NCI-H446 (cell line): ENCODE results near the gene STKLD1.

Experiments
- DNase-seq, 2 experiments: peaks; one replicate each; lab custom pipeline; 2025; lab: John Stamatoyannopoulos, UW

Gene STKLD1

DNA sequence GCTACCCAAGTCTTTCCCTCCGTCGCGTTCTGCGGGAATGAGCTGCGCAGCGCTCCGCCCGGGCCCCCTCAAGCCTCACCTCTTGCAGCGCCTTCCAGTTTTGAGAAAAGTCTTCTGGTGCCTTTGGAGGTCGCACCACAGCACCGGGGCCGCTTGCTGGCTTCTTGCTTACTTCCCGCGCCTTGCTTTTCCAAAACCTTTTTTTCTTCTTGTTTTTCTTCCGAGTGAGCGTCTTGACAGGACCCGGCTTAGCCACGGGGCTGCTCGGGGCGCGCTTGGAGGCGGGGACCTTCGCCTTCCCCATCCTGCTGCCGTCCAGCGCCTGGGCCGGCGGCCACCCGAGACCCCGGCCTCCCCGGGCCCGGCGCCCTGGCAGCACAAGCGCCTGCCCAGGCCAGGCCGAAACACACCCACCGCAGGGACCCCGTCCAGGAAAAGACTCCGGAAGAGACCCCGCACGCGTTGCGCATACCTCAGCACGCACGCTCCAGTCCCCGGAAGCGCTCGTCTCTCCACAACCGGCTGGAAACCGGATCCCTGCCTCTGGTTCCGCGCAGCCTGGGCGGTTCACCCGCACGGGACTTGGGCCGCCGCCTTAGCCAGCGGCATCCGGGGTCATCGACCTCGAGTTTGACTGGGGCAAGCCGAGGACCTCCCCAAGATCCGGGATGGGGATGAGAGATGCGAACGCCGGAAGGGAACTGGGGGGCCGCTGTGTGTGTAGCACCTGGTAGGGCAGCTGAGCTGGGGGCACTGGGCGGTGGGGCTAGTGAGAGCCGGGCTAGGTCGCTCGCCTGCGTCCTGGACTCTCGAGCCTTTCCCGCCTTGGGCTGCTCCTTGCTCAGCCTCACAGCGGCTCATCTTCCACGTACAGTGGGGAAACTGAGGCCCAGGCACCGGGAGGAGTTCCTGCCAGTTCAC is 41.6 kb downstream of the STKLD1 start, which contains the start of gene REXO4:
REXO4 (minus strand) TSS at position 470 of the 921 bp plus-strand sequence; CDS start at position 304, 166 bp downstream.
- DNase-seq: peak; percentile 70 to 78

DNA sequence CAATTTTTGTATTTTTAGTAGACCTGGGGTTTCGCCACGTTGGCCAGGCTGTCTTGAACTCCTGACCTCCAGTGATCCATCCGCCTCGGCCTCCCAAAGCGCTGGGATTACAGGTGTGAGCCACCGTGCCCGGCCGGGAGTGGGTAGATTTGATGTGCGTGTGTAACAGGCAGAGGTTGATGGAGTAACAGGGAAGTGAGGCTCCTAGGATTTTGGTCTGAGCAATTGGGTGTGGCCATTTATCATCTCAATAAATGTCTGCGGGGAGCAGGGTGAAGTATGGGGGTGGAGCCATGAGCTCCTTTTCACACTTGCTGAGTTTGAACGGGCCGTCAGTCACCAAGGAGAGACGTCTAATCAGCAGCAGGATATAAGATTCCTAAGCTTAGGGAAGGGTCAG is 42.8 kb downstream of the STKLD1 start:
- DNase-seq: no peak

GRCh38 chr9:133420392-133420827 is 44.2 kb downstream of the STKLD1 start:
- no peak for DNase-seq

DNA sequence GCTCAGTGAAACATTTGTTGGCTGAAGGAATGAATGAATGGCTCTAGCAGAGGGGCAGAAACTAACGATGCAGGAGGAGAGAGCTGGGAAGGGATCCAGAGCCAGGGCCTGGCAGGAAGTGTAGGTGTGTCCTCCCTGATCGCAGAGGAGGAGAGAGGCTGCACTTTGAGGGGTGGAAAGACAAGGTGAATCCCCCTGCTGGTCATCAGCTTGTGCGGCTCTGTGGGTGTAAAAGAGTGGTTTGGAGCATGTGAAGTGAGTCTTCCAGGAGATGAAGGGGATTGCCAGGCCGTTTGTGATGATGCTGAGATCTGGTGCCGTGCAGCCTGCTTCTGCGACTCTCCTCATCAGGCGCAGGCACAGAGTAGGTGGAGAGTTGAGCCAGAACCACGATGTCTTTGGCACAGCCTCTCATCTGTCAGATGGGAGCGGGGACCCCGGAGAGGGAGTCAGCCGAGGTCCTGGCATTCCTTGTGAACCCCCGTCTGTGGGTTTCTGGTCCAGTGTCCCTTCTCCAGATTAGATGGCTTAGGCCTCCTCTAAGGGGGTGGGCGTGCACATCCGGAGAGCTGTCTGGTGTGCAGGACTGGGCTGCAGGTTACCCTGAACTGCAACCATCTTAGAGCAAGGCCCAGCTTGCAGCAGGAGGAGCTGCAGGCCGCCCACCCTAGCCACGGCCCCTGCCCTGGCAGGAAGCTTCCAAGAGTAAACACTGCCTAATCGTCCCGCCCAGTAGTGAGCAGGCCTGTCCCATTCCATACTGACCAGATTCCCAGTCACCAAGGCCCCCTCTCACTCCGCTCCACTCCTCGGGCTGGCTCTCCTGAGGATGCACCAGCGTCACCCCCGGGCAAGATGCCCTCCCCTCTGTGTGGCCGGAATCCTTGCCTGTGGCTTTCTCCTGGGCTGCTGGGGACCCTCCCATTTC is 45.7 kb downstream of the STKLD1 start, which contains the start of gene ADAMTS13:
ADAMTS13 (plus strand) TSS at position 753 of the 928 bp plus-strand sequence; CDS start at position 830, 77 bp downstream.
- DNase-seq: no peak

GRCh38 chr9:133423216-133423615 is 47.0 kb downstream of the STKLD1 start:
- DNase-seq: no peak

DNA sequence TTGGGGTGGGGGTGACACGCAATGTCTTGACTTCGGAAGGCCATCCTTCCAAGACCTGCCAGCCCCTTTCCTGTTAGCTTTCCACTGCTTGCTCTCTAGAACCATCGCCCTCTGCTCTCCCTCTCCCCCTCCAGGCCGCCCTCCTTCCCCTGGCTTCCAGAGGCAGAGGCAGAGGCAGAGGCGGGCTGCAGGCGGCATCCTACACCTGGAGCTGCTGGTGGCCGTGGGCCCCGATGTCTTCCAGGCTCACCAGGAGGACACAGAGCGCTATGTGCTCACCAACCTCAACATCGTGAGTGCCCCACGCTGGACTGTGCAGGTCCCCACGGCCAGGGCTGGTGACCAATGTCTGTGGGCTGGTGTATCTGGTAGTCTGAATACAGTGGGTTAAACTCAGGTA is 48.0 kb downstream of the STKLD1 start:
- DNase-seq: no peak

DNA sequence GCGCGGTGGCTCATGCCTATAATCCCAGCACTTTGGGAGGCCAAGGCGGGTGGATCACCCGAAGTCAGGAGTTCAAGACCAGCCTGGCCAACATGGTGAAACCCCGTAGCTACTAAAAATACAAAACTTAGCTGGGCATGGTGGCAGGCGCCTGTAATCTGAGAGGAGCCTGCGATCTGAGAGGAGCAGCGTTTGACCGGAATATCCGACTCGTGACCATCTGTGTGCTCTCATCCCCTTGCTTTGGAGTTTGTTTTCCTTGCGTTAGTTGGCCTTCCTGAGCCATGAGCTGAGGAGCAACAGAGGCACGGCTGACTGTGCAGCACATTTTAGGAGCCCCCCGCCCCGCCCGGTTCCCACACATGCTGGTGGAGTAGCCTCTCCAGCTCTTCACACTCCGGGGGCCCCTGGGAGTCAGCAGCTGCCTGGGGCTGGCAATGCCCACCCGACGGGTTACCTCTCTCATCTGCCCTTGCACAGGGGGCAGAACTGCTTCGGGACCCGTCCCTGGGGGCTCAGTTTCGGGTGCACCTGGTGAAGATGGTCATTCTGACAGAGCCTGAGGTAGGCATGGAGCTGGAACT is 49.0 kb downstream of the STKLD1 start:
- DNase-seq: no peak

DNA sequence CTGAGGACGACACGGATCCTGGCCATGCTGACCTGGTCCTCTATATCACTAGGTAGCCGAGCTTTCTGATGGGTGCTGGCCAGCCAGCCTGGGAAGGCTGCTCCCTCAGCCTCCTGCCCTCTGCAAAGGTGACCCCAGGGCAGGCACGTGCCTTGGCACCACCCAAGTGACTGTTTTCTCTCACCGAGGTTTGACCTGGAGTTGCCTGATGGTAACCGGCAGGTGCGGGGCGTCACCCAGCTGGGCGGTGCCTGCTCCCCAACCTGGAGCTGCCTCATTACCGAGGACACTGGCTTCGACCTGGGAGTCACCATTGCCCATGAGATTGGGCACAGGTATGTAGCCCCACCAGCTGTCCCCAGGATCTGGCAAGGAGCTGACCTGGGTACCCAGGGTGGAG is 49.8 kb downstream of the STKLD1 start:
- DNase-seq: no peak

- no peak for DNase-seq
Observed at GRCh38 chr9:133427658-133428348, 51.6 kb downstream of the STKLD1 start.

GRCh38 chr9:133428617-133429101 is 52.5 kb downstream of the STKLD1 start:
- DNase-seq: no peak

- DNase-seq: no peak
Observed at GRCh38 chr9:133429214-133429613, 53.0 kb downstream of the STKLD1 start.

DNA sequence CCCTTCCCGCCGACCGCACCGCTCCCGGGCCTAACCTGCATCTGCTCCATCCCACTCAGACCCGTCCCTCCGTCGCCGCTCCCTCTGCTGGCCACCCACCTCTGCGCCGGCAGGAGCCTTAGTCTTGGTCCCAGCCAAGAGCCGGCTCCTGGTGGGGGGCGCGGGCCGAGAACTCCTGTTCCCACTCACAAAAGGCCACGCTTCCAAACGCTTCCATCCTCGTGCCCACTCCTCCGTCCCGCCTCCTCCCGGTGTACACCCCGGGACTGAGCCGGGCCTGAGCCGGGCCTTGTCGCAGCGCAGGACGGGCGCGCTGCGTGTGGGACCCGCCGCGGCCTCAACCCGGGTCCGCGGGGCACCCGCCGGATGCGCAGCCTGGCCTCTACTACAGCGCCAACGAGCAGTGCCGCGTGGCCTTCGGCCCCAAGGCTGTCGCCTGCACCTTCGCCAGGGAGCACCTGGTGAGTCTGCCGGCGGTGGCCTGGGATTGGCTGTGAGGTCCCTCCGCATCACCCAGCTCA is 53.5 kb downstream of the STKLD1 start:
- DNase-seq: no peak

DNA sequence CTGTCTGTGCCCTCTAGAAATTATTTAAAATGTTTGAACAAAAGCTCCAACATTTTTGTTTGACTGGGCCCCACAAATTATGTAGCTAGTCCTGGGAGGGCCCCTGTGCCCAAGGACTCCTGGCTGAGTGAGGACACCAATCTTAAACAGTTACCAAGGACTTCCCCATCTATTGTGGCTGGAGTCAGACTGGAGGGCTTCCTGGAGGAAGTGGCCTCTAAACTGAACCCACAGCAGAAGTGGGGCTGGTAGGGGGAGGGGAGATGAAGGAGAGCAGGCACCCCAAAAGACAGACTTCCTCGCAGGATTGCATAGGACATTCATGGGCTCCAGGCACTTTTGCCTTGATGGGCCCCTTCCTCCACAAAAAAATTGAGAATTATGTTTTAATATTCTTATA is 54.1 kb downstream of the STKLD1 start:
- no peak for DNase-seq

- no peak for DNase-seq
Observed at GRCh38 chr9:133433351-133433843, 57.2 kb downstream of the STKLD1 start.

- no peak for DNase-seq
Observed at GRCh38 chr9:133436681-133437080, 60.5 kb downstream of the STKLD1 start.

GRCh38 chr9:133437753-133438531 is 61.8 kb downstream of the STKLD1 start:
- DNase-seq: no peak

DNA sequence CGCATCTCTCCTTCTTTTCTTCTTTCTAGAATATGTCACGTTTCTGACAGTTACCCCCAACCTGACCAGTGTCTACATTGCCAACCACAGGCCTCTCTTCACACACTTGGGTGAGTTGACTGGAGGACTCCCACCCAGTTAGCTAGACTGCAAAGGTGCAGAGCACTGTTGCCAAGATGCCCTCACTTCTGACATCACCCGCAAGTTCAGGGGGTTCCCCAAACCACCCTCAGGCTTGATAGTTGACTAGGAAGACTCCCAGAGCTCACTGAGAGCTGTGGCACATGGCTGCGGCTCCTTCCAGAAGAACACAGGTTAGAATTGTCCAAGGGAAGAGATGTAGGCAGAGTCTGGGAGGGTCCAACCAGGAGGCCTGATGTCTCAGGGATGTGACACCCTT is 63.2 kb downstream of the STKLD1 start:
- no peak for DNase-seq

- DNase-seq: no peak
Observed at GRCh38 chr9:133440874-133441273, 64.7 kb downstream of the STKLD1 start.

DNA sequence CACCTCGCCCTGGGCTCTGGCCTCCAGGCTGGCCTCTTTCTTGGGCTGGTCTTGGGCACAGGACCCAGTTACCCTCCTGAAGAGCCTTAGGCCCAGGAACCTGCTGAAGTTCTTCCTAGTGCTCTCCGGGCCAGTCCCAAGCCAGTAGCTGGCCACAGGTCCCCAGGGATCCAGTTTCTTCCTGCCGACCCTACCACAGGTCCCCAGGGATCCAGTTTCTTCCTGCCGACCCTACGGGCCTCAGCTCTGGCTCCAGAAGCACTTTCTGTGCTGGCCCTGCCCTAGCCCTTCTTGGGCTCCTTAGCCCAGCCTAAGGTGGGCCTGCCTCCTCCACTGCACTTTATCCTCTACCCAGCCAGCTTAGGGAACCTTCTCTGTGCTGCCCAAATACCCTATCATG is 65.4 kb downstream of the STKLD1 start:
- DNase-seq: no peak

- DNase-seq: no peak
Observed at GRCh38 chr9:133443248-133443647, 67.1 kb downstream of the STKLD1 start.
